GM12801 (cell line): ENCODE results near the gene THADA.

Experiments used
- CTCF ChIP-seq: IDR thresholded peaks from one replicate; pipeline ENCODE4 v1.5.1; 2011; ENCODE audit warnings: control low read depth; ENCODE audit not compliant: insufficient read length; ENCODE audit errors: extremely low read depth

The THADA gene

DNA sequence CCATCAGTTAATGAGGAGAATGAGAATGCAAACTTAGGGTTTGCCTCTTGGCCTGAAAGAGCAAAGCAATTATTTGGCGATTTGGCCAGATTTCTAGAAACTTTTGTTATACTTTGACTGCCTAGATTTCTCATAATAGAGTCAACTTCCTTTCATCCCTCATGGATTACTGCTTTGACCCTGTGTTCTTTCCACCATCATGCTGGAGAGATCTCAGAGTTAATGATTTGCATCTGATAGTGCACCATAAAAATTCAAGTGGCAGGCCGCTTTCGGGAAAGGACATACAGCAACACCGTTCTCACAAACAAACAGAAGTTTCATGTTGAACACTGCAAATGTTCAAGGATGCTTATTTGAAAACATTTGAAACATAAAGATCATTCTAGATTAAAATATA lies 225.7 kb downstream of the THADA start:
- TF ChIP-seq CTCF, result no peak

DNA sequence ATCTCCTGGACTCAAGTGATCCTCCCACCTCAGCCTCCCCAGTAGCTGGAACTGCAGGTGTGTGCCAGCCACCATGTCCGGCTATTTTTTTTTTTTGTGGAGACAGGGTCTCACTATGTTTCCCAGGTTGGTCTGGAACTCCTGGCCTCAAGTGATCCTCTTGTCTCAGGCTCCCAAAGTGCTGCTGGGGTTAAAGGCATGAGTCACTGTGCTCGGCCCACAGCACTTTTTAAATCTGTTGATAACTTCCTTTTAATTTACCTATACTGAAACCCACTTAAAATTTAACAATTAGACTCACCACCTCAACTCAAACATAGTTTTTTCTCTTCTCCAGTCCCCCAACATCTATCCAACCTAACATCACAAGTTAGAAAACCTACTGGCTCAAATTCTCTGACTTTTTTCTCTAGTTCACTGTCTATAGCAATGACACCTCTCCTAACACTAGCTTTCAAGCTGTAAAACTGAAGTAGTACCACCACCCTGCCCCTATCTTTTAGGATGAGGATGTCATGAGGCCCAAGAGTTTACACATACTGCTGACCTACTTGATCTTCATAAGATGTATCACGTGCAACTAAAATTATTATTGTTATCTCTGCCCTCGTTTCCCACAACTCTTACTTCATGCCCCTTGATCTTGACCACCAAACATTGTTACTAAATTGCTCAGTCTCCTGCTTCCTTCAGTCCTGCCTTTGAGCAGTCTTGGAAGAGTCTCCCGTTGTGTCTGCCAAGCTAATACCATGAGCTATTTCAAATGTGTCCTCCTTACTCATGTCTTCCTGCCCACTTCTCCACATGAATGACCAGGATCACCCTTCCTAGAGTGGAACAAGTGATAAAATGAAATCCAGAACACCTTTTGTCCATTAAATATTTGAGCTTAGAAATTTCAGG lies 227.1 kb downstream of the THADA start:
- TF ChIP-seq CTCF, result no peak

DNA sequence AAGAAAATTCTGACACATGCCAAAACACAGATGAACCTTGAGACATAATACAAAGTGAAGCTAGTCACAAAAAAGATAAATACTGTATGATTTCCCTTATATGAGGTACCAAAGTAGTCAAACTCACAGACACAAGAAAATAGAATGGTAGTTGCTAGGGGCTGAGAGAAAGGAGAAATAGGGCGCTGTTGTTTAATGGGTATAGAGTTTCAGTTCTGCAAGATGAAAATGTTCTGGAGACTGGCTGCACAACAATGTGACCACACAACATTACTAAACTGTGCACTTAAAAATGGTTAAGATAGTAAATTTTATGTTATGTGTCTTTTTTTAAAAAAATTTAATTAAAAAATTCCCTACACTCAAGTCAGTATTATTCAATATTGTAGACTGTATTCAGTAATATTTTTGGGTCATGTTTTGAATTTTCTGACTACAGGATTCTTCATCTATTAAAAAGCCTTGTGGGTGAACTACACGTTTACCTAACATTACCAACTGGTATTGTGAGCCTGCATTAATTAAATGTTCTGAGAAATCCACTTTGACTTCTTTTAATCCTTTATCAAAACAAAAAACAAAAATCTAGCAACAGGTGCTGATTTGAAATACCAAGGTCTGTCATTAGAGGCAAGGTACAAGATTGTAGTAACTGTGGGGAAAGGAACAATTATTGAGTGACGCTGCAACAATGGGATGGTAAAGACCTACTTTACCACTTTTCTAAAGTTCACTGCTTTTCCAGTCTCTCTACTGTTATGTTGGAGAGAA lies 228.6 kb downstream of the THADA start:
- TF ChIP-seq CTCF, result no peak

DNA sequence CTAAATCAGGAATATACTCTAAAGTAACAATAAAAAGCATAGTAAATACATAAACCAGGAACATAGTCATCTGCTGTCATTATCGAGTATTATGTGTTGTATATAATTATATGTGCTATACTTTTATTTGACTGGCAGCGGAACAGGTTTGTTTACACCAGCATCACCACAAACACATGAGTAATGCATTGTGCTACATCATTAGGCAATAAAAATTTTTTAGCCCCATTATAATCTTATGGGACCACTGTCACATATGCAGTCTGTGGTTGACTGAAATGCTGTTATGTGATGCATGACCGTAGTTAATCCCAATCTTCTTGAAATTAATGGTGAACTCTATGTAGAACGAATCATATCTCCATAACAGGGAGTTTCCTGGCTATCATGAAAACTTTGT lies 232.7 kb downstream of the THADA start:
- no peak for TF ChIP-seq CTCF

GRCh38 chr2:43361286-43361685 lies 234.6 kb downstream of the THADA start:
- TF ChIP-seq CTCF, result no peak

DNA sequence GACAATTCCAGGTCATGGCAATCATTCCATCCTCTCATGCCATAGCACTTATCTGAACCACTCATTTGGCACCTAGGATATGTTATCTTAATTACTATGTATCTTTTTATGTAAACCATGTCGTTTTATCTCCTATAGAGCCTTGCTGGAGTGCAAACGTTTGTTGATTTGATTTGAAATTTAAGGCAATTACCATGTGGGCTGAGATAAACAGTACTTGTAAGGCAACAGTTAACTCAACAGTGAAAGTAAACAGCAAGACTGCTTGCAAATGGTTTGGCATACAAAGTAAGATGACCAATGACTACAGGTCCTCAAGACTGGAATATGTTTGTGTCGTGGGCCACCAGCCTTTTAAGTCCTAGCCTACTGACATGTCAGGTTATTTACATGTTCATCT lies 235.7 kb downstream of the THADA start:
- TF ChIP-seq CTCF, result no peak

GRCh38 chr2:43358410-43359201 lies 237.2 kb downstream of the THADA start:
- no peak for TF ChIP-seq CTCF
